ENCODE measurements around the gene IL3RA.
"Not testable (repeated sequence)": the region's sequence is repeated elsewhere in the genome, so short reads cannot be mapped to it uniquely, and the experiment has no call there.

The IL3RA gene

DNA sequence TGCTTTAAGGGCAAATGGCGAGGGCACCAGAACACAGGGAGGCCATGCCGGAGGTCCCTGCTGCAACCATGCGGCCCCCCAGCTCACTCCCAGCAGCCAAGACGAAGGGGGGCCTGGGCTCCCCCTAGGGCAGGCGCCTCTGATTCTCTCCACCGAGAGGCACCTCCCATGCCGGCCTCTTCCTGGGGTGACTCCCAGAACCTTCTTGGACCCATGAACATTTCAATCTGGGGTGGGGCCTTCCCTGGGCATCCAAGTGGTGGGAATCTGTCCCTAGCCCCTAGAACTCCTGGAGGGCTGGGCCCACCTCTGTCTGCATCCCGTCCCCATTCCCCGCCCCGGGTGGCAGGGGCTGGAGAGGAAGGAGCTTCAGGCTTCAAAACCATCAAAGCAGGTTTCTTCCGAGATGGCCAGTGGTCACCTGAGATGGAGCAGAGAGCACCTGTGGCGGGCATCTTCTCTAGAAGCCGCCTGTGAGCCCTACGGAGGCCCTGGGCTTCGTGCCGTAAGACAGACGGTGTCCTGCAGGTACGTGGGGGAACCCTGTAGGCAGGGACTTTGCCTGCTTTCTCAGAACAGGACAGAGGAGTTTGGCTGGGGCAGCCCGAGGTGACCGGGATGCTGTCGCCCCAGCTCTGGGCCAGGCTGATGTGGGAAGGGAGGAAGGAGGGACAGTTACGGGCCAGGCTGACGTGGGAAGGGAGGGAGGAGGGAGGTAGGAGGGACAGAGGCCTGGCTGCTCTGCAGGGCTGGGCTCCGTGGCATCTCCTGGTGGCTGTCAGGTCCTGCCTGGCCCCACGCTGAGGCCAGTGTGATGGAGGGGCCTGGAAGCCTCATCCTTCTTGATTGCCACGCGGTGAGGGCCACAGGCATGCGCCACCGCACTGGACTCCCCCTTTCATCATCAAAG is 62.1 kb downstream of the IL3RA start:
- peak; percentile 78 for DNase-seq (ENCODE audit: low spot score)

DNA sequence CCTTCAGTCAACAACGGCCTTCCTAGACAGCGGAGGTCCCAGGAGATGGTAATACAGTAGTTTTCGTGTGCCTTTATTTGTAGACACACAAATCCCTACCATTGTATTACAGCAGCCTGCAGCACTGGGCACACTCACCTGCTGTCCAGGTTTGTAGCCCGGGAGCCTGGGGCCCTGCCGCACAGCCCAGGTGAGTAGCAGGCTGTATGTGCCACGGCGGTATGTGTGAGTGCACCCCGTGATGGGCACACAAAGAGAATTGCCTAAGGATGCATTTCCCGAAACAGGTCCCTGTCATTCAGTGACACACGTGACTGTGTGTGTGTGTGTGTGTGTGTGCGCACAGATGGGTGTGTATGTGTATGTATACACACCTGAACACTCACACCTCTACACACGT is 63.5 kb downstream of the IL3RA start:
- DNase-seq (ENCODE audit: low spot score) = no peak

DNA sequence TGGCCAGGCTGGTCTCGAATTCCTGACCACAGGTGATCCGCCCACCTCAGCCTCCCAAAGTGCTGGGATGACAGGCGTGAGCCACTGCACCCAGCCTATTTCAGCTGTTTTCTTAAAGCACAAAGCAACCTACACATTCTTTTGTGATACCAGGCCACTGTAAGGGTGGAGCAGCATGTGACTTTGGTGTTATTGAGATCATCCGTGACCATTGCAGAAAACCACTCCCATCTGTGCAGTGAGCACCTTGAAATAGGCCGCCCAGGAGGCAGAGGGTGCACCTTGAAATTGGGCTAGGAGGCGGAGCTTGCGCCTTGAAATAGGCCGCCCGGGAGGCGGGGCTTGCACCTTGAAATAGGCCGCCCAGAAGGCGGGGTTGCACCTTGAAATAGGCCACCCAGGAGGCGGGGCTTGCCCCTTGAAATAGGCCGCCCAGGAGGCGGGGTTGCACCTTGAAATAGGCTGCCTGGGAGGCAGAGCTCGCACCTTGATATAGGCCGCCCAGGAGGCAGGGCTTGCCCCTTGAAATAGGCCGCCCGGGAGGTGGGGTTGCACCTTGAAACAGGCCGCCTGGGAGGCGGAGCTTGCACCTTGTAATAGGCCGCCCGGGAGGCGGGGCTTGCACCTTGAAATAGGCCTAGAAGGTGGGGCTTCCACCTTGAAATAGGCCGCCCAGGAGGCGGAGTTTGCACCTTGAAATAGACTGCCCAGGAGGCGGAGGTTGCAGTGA is 64.3 kb downstream of the IL3RA start:
- DNase-seq (ENCODE audit: low spot score) = peak; percentile 30

DNA sequence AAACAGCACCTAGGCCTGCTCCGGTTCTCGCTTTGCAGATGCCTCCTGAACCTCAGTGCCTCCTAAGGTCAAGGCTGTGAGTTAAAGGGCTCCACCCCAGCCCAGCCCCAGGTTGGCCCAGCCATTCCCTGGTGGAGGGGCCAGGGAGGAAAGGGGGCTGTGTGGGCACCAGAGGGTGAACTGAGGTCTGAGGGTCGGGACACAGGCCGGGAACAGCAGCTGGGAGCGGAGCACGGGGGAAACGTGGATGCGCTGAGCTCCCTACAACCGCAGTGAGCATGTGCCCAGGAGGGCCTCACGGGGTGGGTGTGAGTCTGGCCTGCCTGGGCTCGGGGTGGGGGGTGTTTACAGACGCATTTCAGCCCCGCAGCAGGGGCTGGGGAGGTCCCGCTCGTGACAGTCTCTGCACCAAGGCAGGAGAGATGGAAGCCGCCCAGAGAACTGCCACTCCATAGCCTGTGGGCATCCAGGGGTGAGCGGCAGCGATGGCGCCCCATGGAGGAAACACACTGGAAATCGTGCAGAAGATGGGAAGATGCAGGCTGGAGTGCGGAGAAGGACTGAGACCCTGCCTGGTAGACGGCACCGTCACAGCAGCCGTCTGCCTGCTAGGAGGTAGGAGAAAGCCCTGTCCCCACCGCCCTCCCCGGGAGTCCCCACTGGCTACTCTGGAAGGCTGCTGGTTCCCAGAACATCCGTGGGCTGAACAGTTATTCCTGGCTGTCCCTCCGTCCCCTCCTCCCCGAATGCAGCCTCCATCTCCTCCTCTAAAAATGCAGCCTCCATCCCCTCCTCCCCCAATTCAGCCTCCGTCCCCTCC is 65.2 kb downstream of the IL3RA start:
- no peak for DNase-seq (ENCODE audit: low spot score)

DNA sequence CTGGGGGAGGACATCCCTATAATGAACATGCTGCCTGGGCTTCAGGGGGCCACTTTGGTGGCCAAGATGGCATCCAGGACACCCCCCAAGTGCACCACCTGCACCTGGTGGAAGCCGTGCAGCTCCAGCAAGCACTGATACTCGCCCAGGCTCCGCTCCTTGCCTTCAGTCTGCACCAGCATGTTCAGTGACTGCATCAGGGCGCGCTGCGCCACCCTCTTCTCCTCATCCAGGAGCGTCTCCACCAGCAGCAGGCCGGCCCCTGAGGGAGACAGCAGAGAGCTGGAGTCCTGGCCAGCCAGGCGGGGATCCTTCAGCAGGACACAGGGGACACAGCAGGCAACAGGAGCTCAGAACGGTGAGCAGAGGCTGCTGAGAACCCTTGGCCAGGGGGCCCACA is 66.6 kb downstream of the IL3RA start:
- DNase-seq (ENCODE audit: low spot score) = no peak

DNA sequence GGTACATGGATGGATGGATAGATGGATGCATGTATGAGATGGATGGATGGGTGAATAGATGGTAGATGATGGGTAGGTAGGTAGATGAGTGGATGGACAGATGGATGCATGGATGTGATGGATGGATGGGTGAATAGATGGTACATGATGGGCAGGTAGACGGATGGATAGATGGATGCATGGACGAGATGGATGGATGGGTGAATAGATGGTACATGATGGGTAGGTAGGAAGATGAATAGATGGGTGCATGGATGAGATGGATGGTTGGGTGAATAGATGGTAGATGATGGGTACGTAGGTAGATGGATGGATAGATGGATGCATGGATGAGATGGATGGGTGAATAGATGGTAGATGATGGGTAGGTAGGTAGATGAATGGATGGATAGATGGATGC is 67.3 kb downstream of the IL3RA start:
- not testable (repeated sequence) for DNase-seq (ENCODE audit: low spot score)

DNA sequence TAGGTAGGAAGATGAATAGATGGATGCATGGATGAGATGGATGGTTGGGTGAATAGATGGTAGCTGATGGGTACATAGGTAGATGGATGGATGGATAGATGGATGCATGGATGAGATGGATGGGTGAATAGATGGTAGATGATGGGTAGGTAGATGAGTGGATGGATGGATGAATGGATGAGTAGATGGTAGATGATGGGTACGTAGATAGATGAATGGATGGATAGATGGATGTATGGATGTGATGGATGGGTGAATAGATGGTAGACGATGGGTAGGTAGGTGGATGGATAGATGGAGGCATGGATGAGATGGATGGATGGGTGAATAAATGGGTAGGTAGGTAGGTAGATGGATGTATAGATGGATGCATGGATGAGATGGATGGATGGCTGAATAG is 69.2 kb downstream of the IL3RA start:
- not testable (repeated sequence) for DNase-seq (ENCODE audit: low spot score)

DNA sequence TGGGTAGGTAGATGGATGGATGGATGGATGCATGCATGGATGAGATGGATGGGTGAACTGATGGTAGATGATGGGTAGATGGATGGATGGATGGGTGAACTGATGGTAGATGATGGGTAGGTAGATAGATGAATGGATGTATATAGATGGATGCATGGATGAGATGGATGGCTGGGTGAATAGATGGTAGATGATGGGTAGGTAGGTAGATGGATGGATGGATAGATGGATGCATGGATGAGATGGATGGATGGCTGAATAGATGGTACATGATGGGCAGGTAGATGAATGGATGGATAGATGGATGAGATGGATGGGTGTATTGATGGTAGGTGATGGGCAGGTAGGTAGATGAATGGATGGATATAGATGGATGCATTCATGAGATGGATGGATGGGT is 70.5 kb downstream of the IL3RA start:
- DNase-seq (ENCODE audit: low spot score) = no peak

DNA sequence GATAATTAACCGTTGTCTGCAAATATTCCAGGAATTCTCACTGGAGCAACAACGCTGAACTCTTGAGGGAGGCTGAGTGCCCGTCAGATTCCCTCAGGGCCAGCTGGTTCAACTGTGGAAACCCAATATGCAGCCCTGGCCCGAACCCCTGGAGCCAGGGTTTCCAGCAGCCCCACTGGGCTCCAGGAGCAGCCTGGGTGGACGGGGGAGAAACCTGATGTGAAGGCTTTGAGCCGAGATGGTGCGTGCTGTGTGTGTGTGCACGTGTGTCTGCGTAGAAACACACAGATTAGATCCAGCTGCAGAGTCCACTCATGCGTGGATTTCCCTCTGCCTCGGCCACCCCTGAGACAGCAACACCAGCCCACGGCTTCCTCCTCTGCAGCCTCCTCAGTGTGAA is 74.7 kb downstream of the IL3RA start:
- DNase-seq (ENCODE audit: low spot score) = peak; percentile 25

DNA sequence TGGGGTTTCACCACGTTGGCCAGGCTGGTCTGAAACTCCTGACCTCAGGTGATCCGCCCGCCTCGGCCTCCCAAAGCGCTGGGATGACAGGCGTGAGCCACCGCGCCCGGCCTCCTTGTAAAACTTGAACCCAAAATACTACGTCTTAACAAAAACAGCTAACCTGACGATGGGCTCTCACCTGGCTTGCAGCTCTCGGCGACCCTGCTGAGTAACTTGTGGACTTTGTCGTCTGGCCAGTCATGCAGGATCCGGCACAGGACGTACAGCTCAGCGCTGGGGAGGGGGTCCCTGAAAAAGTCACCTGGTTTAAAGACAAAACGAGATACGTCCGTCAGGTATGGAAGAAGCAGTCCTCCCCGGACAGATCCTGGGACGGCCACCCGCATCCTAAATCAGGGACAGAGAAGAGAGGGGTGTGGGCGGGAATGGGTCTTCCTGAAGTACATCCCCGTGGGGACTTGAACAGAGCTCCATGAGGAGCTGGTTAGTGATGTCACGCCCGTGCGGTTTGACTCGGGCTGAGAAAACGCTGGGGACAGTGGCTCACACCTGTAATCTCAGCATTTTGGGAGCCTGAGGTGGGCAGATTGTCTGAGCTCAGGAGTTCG is 76.1 kb downstream of the IL3RA start:
- DNase-seq (ENCODE audit: low spot score) = no peak

DNA sequence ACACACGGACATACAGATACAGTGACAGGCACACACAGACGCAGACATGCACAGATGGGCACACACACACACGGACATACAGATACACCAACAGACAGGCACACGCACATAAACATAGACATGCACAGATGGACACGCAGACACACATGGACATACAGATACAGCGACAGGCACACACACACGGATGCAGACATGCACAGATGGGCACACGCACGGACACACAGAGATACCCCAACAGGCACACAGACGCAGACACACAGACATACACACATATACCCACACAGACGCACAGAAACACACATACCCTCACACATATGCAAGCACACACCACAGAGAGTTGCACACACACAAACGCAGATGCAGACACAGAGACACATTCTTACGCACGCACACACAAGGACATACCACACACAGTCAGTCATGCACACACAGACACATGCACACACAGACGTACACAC is 79.8 kb downstream of the IL3RA start:
- no peak for DNase-seq (ENCODE audit: low spot score)

DNA sequence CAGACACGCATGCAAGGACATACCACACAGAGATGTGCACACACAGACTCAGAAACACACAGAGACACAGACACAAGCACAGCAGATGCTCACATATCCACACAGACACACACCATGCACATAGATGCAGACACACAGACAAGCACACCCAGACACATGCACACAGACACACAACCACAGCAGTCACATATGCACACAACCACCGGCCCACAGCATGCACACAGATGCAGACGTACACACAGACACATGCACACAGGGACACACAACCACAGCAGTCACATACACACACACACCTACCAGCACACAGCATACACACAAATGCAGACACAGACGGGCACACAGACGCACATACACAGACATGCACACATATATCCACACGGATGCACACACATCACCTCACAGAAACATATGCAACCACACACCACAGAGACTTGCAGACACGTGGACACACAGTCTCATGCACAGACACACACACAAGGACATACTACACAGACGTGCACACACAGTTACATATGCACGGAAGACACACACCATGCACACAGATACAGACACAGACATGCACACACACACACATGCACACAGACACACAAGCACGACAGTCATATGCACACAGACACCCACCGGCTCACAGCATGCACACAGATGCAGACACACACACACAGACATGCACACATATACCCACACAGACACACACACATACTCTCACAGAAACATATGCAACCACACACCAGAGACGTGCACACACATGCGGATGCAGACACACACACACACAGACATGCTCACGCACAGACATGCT is 80.6 kb downstream of the IL3RA start:
- no peak for DNase-seq (ENCODE audit: low spot score)

DNA sequence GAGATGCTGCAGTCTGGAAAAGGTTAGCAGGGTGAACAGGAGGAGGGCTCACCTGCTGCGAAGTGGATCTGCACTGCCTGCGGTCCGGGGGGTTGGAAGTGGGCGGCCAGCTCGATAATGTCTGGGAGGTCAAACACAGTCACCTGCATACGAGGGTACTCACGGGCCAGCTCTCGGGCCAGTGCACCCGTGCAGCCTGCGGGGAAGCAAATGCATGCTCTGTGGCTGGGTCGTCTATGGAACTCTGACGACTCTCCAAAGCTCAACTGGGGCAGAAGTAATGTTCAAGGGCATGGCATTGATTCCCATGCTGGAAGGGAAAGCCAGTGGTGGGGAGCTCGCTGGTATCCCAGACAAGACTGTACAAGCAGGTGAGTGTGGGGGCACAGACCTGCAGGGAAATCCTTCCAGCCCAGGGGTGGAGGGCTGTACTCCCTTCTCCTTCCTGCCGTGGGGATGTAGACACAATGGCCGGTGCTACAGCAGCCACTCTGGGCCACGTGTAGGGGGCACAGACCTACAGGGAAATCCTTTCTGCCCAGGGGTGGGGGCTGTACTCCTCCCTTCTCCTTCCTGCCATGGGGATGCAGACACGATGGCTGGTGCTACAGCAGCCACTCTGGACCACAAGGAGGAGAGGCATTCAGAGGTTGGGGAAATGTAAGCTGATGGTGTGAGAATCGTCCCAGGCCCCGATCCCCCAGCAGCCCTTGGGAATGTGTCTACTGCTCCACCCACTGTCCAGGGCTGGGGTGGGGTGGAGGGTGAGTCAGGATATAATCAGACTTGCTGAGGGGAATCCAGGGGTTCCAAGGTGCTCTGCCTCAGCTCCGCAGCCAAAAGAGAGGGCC is 81.6 kb downstream of the IL3RA start:
- DNase-seq (ENCODE audit: low spot score) = no peak

DNA sequence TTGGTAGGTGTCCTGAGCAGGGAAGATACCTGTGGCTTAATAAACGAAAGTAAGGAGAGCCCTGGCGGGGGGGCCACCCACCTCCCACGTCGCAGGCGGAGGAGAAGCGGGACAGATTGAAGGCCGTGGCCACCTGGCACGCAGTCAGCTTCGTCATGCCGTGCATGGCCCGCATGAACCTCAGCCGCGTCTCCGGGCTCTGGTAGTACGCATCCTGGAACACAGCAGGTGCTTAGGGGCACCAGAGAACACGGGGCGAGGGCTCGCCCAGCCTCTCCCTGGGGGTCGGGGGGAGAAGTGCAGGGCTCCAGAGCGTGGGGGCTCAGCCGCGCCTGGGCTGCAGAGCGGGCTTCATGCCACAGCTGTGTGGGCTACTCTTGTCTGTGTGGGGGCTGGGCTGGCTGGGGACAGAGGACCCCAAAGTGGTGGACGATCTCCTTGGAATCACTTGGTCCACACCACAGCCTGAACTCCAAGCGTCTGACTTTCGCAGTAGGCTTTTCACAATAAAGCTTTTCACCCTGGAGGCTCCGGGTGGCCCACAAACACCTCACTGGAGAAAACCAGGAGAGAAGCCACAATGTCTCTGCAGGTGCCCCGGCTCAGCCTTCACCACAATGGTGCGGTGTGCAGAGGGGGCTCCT is 82.4 kb downstream of the IL3RA start:
- no peak for DNase-seq (ENCODE audit: low spot score)

DNA sequence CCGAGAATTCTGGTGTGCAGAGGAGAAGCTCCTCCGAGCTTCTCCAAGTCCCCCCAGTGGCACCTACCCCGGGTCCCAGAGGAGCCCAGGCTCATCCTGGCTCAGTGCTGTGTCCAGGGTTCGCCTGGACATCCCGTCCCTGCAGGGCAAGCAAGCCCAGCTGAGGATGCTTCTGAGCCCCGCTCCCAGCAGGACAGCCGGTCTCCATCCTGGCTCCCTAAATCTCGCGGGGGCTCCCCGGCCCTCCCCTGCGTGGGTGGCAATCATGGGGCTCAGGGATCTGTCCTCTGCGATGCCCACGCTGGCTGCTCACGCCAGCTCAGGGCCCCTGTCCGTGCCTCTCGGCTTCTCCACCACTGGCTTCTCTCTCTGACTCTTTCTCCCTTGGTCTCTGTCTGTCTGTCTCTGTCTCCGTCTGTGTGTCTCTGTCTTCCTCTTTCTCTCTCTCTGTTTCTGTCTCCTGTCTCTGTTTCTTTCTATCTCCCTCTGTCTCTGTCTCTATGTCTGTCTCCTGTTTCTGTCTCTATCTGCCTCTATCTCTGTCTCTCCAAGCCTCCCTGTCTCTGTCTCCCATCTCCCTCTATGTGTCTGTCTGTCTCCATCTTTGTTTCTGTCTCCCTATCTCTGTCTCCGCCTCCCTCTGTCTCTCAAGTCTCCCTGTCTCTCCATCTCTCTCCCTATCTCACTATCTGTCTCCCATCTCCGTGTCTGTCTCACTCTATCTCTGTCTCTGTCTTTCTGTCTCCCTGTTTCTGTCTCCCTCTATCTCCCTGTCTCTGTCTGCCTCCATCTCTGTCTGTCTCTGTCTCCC is 83.2 kb downstream of the IL3RA start:
- DNase-seq (ENCODE audit: low spot score) = no peak

DNA sequence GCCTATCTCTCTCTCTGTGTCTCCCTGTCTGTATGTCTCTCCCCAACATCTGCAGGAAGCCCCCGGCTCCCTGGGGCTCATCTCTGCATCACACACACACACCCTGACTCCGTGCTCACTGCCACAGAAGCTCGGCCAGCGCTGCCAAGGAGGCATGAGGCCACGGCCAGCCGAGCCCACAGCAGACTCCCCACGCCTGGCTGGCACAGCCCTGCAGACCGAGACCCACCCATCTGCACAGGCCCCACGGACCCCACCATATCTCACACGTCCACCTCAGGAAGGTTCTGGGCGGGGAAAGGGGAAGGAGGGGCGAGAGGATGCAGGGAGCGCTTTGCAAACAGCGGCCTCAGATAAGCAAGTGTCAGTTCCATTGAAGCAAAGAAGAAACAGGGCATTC is 83.8 kb downstream of the IL3RA start:
- DNase-seq (ENCODE audit: low spot score) = no peak

DNA sequence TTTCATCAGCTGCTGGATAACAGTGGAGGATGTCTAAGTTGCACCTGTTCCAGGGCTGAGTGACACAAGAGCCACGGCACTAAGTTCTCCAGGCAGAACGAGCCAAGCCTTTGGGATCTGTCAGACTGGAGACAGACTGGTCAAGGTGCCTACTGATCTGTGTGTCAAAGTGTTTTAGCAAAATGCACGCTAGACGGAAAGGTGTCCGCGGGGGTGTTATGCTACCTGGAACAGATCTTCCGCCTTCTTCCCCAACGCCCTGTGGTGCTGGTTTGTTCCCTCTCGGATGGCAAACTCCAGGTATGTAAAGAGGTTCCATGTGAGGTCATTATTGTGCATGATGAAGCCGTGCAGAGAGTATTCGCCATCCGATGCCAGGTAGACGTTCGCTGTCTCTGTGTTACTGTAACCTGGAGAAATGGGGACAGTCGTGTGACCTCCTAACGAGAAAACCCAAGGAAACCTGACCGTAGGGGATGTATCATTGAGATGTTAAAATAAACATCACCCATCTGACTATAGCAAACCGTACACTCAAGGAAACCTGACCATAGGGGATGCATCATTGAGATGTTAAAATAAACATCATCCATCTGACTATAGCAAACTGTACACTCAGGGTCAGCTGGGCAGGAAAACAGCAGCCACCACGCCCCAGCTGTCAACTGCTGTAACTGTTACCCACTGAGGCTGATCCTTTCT is 85.0 kb downstream of the IL3RA start:
- DNase-seq (ENCODE audit: low spot score) = no peak

DNA sequence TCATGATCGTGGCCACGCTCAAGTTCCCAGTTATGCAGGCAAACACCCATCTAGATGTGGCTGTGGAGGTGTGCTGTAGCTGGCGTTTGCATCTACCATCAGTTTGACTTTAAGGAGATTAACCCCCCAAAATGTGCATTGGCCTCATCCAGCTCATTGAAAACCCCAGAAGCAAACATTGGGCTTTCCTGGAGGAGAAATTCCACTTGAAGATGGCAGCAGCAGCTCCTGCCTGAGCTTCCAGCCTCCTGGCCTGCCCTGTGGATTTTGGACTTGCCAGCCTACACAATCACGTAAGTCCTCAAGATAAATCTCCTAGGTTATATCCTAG is 85.5 kb downstream of the IL3RA start:
- no peak for DNase-seq (ENCODE audit: low spot score)
